ENCODE results near the gene PLEKHA6.

PLEKHA6 gene

GRCh38 chr1:204367956-204368355 lies 8.2 kb upstream of the PLEKHA6 start:
- TF ChIP-seq CTCF (IDR thresholded peaks at IDR 0.05; ENCODE audit: low read depth, low read length) = no peak
- no peak for DNase-seq (ENCODE audit: extremely low read depth, low read depth)

- no peak for TF ChIP-seq CTCF (IDR thresholded peaks at IDR 0.05; ENCODE audit: low read depth, low read length)
- no peak for DNase-seq (ENCODE audit: extremely low read depth, low read depth)
Measured at GRCh38 chr1:204367193-204367858, 7.6 kb upstream of the PLEKHA6 start.

DNA sequence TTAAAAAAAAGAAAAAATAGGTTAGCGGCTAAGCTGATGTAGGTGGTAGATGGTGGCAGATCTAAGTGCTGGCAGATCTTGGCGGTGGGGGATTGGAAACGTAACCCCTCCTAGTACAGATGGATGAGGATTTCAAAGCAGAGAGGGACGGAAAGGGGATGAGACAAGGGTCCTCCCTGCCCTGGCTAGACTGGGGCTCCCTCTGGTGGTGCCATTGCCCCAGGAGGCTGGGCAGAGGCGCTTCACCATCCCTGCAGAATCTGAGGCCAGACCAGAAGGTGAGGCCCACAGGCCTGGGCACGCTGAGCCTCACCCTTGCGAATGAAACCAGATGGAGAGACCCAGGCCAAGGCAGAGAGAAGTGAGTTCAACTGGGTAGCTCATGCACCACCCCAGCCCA lies 7.0 kb upstream of the PLEKHA6 start:
- DNase-seq (ENCODE audit: extremely low read depth, low read depth) = no peak
- peak; percentile 45 for TF ChIP-seq CTCF (IDR thresholded peaks at IDR 0.05; ENCODE audit: low read depth, low read length)

- peak; percentile 92 for TF ChIP-seq CTCF (IDR thresholded peaks at IDR 0.05; ENCODE audit: low read depth, low read length)
- DNase-seq (ENCODE audit: extremely low read depth, low read depth) = peak; percentile 51
Measured at GRCh38 chr1:204363335-204364114, 3.8 kb upstream of the PLEKHA6 start.

GRCh38 chr1:204362984-204363334 lies 3.2 kb upstream of the PLEKHA6 start:
- TF ChIP-seq CTCF (IDR thresholded peaks at IDR 0.05; ENCODE audit: low read depth, low read length) = no peak
- DNase-seq (ENCODE audit: extremely low read depth, low read depth) = no peak

DNA sequence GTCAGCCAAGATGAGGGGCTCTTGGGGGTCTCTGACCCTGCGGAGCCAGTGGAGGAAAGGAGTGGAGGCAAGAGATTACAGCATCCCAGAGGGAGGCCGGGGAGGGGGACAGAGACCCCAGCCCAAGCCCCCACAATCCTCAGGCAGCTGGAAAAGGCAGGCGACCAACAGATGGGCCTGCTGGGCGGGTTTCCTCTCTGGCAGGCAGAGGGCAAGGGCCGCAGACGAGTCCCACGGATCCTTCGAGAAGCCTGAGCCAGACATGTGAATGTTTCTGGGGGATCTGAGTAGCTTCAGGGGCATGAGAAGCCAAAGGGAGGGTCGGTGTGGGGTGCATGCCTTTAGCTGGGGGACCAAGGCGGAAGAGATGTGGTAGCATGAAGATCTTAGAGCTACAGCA lies 2.1 kb upstream of the PLEKHA6 start:
- no peak for DNase-seq (ENCODE audit: extremely low read depth, low read depth)
- no peak for TF ChIP-seq CTCF (IDR thresholded peaks at IDR 0.05; ENCODE audit: low read depth, low read length)

- DNase-seq (ENCODE audit: extremely low read depth, low read depth) = no peak
- TF ChIP-seq CTCF (IDR thresholded peaks at IDR 0.05; ENCODE audit: low read depth, low read length) = no peak
Measured at GRCh38 chr1:204361341-204361771, 1.6 kb upstream of the PLEKHA6 start.
